Measurements from ENCODE around the gene TIMP1. TPM values are rescaled to one million over a fixed set of nuclear protein-coding genes. Genes with fewer than 3 reads are reported as not detected.

TIMP1 gene
- total and polyA plus RNA-seq, 2 experiments from 2014 or later, result 671 to 5,452 TPM

DNA sequence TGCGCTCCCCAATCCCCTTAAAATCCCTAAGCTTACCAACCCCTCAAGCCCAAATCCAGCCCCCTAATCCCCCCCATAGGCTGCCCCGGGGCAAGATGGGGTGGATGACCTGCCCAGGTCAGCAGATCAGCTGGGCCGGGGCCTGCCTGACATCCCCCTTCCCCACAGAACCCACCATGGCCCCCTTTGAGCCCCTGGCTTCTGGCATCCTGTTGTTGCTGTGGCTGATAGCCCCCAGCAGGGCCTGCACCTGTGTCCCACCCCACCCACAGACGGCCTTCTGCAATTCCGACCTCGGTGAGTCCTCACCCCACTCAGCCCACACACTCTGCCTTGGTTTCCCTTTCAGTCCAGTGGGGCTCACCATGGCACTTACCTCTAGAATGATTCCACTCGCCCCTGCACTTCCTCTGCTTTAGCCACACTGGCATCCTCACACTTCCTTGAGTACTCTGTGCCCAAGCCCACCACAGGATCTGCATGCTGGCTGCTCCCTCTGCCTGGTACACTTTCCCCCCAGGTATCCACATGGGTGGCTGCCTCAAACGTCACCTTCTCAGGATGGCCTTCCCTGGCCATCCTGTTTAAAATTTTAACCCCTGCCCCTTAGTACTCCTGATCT, 1.1 kb downstream of the TIMP1 start:
- no peak overlapping the region for H2AFZ ChIP-seq
- no peaks in the 10 kb centered on the region for H3K9me3 ChIP-seq (ENCODE audit: low read depth)
- H3K4me2 ChIP-seq, result peak overlapping the region; percentile 66
- no peaks in the 10 kb centered on the region for H3K36me3 ChIP-seq (replicated peaks; ENCODE audit: insufficient read depth, low read depth)
- peak overlapping the region; percentile 46 for H3K27ac ChIP-seq
- peaks cover 2% of the 10 kb centered on the region for H3K79me2 ChIP-seq
- H4K20me1 ChIP-seq (ENCODE audit: insufficient read depth, poor library complexity, severe bottlenecking), result no peaks in the 10 kb centered on the region
- TF ChIP-seq EZH2phosphoT487 (IDR thresholded peaks at IDR 0.05; ENCODE audit: low read depth, severe bottlenecking, unreplicated experiment) (no peak), EZH2 (IDR thresholded peaks at IDR 0.05; ENCODE audit: borderline replicate concordance) (no peak)
- TF ChIP-seq, protein P1, sequence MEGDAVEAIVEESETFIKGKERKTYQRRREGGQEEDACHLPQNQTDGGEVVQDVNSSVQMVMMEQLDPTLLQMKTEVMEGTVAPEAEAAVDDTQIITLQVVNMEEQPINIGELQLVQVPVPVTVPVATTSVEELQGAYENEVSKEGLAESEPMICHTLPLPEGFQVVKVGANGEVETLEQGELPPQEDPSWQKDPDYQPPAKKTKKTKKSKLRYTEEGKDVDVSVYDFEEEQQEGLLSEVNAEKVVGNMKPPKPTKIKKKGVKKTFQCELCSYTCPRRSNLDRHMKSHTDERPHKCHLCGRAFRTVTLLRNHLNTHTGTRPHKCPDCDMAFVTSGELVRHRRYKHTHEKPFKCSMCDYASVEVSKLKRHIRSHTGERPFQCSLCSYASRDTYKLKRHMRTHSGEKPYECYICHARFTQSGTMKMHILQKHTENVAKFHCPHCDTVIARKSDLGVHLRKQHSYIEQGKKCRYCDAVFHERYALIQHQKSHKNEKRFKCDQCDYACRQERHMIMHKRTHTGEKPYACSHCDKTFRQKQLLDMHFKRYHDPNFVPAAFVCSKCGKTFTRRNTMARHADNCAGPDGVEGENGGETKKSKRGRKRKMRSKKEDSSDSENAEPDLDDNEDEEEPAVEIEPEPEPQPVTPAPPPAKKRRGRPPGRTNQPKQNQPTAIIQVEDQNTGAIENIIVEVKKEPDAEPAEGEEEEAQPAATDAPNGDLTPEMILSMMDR (IDR thresholded peaks at IDR 0.05; ENCODE audit: poor library complexity), result no peak
- 76% methylated on average over 7 of the region's 8 CpGs for WGBS (ENCODE audit: low lambda C conversion rate, missing lambda C conversion rate)
- peaks cover 4% of the 10 kb centered on the region for H3K4me1 ChIP-seq (ENCODE audit: insufficient read depth)
- H3K9me2 ChIP-seq (replicated peaks; ENCODE audit: insufficient read depth), result no peaks in the 10 kb centered on the region
- no peak overlapping the region for H3K4me3 ChIP-seq
- DNase-seq (ENCODE audit: low spot score), result no peak
- H3K27me3 ChIP-seq, result no peaks in the 10 kb centered on the region

DNA sequence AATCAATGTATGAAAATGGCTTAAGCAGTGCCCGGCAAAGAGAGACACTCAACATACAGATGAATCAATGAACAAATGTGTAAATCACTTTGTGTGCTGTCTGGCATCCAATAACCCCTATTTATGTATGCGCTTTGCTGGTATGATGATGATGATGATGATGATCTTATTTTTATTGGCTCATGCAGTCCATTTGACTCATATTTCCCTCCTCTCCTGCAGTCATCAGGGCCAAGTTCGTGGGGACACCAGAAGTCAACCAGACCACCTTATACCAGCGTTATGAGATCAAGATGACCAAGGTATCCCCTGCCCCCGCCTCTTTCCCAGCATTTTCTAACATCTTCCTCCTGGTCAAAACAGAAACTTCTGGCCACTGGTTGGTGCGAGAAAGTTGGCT, 2.5 kb downstream of the TIMP1 start:
- Histone ChIP-seq H3K4me1 (ENCODE audit: insufficient read depth) (peaks cover 4% of the 10 kb centered on the region), H3K4me3 (no peak overlapping the region), H3K27me3 (no peaks in the 10 kb centered on the region), H3K79me2 (peaks cover 2% of the 10 kb centered on the region), H3K27ac (no peak overlapping the region), H3K4me2 (peak overlapping the region; percentile 66), H3K9me3 (ENCODE audit: low read depth) (no peaks in the 10 kb centered on the region), H3K36me3 (replicated peaks; ENCODE audit: insufficient read depth, low read depth) (no peaks in the 10 kb centered on the region), H2AFZ (no peak overlapping the region), H4K20me1 (ENCODE audit: insufficient read depth, poor library complexity, severe bottlenecking) (no peaks in the 10 kb centered on the region), H3K9me2 (replicated peaks; ENCODE audit: insufficient read depth) (no peaks in the 10 kb centered on the region)
- TF ChIP-seq, protein P1 (IDR thresholded peaks at IDR 0.05; ENCODE audit: poor library complexity), result no peak
- no peak for TF ChIP-seq EZH2 (IDR thresholded peaks at IDR 0.05; ENCODE audit: borderline replicate concordance)
- TF ChIP-seq EZH2phosphoT487 (IDR thresholded peaks at IDR 0.05; ENCODE audit: low read depth, severe bottlenecking, unreplicated experiment), result no peak
- no peak for DNase-seq (ENCODE audit: low spot score)
- WGBS (ENCODE audit: low lambda C conversion rate, missing lambda C conversion rate), result 77% methylated on average over 6 of the region's 6 CpGs

DNA sequence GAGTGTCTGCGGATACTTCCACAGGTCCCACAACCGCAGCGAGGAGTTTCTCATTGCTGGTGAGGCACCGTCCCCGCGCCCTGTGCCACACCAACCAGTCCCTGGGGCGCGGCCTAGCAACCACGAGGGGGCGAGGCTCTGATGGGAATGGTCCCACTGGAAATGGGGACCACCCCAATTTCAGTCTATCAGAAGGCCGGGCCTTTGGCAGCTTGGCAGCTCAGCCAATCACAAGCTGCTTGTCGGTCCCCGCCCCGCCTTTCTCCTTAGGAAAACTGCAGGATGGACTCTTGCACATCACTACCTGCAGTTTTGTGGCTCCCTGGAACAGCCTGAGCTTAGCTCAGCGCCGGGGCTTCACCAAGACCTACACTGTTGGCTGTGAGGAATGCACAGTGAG, 3.0 kb downstream of the TIMP1 start:
- no peak overlapping the region for H3K27ac ChIP-seq
- peak; percentile 3 for DNase-seq (ENCODE audit: low spot score)
- no peak overlapping the region for H3K4me2 ChIP-seq
- H3K4me3 ChIP-seq, result no peak overlapping the region
- no peaks in the 10 kb centered on the region for H3K9me3 ChIP-seq (ENCODE audit: low read depth)
- no peaks in the 10 kb centered on the region for H3K36me3 ChIP-seq (replicated peaks; ENCODE audit: insufficient read depth, low read depth)
- no peak overlapping the region for H2AFZ ChIP-seq
- peaks cover 2% of the 10 kb centered on the region for H3K79me2 ChIP-seq
- H4K20me1 ChIP-seq (ENCODE audit: insufficient read depth, poor library complexity, severe bottlenecking), result no peaks in the 10 kb centered on the region
- TF ChIP-seq EZH2 (IDR thresholded peaks at IDR 0.05; ENCODE audit: borderline replicate concordance), result no peak
- H3K27me3 ChIP-seq, result no peaks in the 10 kb centered on the region
- H3K4me1 ChIP-seq (ENCODE audit: insufficient read depth), result peaks cover 4% of the 10 kb centered on the region
- 87% methylated on average over 16 of the region's 16 CpGs for WGBS (ENCODE audit: low lambda C conversion rate, missing lambda C conversion rate)
- H3K9me2 ChIP-seq (replicated peaks; ENCODE audit: insufficient read depth), result no peaks in the 10 kb centered on the region

DNA sequence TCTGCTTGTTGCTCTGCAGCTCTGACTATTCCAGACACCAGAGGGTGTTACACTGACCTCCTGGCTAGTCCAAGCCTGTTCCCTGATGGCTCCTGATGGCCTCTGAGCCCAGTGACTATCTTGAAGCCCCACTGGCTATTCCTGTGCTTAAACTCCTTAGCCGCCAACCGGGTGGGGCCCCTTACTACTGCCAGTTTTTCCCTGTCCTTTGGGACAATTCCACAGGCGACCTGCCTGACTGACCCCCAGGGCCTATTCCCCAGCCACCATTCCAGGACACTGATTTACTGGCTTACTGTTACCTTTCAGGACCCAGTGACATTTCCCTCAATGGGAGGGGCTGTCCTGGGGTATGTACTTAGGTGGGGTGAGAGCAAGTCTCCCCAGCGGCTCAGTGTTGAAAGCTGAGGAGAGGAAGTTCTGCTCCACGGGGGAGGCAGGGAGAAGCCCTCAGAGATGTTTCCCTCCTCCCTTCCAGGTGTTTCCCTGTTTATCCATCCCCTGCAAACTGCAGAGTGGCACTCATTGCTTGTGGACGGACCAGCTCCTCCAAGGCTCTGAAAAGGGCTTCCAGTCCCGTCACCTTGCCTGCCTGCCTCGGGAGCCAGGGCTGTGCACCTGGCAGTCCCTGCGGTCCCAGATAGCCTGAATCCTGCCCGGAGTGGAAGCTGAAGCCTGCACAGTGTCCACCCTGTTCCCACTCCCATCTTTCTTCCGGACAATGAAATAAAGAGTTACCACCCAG, 4.0 kb downstream of the TIMP1 start:
- TF ChIP-seq EZH2phosphoT487 (IDR thresholded peaks at IDR 0.05; ENCODE audit: low read depth, severe bottlenecking, unreplicated experiment) (no peak), EZH2 (IDR thresholded peaks at IDR 0.05; ENCODE audit: borderline replicate concordance) (no peak)
- TF ChIP-seq, protein P1 (IDR thresholded peaks at IDR 0.05; ENCODE audit: poor library complexity), result no peak
- no peak overlapping the region for H3K27ac ChIP-seq
- H3K4me2 ChIP-seq, result no peak overlapping the region

More for the DNA sequence above, 4.0 kb downstream of the TIMP1 start:
- Histone ChIP-seq H3K9me3 (ENCODE audit: low read depth) (no peaks in the 10 kb centered on the region), H4K20me1 (ENCODE audit: insufficient read depth, poor library complexity, severe bottlenecking) (no peaks in the 10 kb centered on the region), H2AFZ (no peak overlapping the region), H3K27me3 (no peaks in the 10 kb centered on the region), H3K79me2 (peaks cover 2% of the 10 kb centered on the region), H3K4me3 (no peak overlapping the region), H3K9me2 (replicated peaks; ENCODE audit: insufficient read depth) (no peaks in the 10 kb centered on the region), H3K4me1 (ENCODE audit: insufficient read depth) (peaks cover 4% of the 10 kb centered on the region), H3K36me3 (replicated peaks; ENCODE audit: insufficient read depth, low read depth) (no peaks in the 10 kb centered on the region)
- 80% methylated on average over 10 of the region's 11 CpGs for WGBS (ENCODE audit: low lambda C conversion rate, missing lambda C conversion rate)
- no peak for DNase-seq (ENCODE audit: low spot score)

All from hepatocyte (in vitro differentiated cells).